Right lobe of liver (tissue), 6 donors: ENCODE data around the gene ADISSP. TPM values are rescaled to one million over a fixed set of nuclear protein-coding genes. Genes with fewer than 3 reads are reported as not detected.

ENCODE experiments used
- ATAC-seq, 4 donors: fragments of 200-7000 bp; cut with Tn5 transposase; one replicate each; pipeline ENCODE4 v1.9.1; 2020; ENCODE audit warnings: mild to moderate bottlenecking in 4 of 4, moderate library complexity in 4 of 4
- DNase-seq, 3 donors: peaks; one replicate each; pipeline ENCODE4 v3.0.0-alpha.2; 2020
- H3K27ac ChIP-seq, 3 donors: fragments of 200-600 bp; one replicate each; pipeline ENCODE4 v1.8.0; 2022
- H3K27me3 ChIP-seq, 2 donors: fragments of 200-600 bp; one replicate each; pipeline ENCODE4 v1.8.0; 2022
- H3K36me3 ChIP-seq, 4 donors: fragments of 200-600 bp; sonication (generic) in 1 of 4; one replicate each; pipeline versions ENCODE4 v1.5.1 to v1.8.0; 2017 to 2022; ENCODE audit warnings: control low read depth in 1 of 4
- H3K4me1 ChIP-seq, 4 donors: fragments of 200-600 bp; sonication (generic) in 1 of 4; one replicate each; pipeline versions ENCODE4 v1.5.1 to v1.8.0; 2017 to 2022; ENCODE audit warnings: control low read depth in 1 of 4
- H3K4me3 ChIP-seq, 3 donors: fragments of 200-600 bp; one replicate each; pipeline ENCODE4 v1.8.0; 2022
- H3K9me3 ChIP-seq, 4 donors: fragments of 200-600 bp; sonication (generic) in 1 of 4; one replicate each; pipeline versions ENCODE4 v1.5.1 to v1.8.0; 2017 to 2022; ENCODE audit warnings: control low read depth in 1 of 4
- POLR2A ChIP-seq: fragments of 450-650 bp; IDR thresholded peaks from one replicate; pipeline ENCODE4 v1.6.1; 2017; ENCODE audit warnings: antibody characterized with exemption, mild to moderate bottlenecking
- WGBS: methylation state at CpG from one replicate; pipeline ENCODE4 v1.1.6; 2018; ENCODE audit warnings: low coverage, low lambda C conversion rate; ENCODE audit not compliant: insufficient coverage; ENCODE audit errors: missing lambda C conversion rate; 5-methylcytosine and 5-hydroxymethylcytosine counted together
- intact Hi-C, 2 donors: fragments of 100-400 bp; cut with DNase I; formaldehyde crosslinking; loops; one replicate each; pipeline versions ENCODE4 v1.11.2 to v1.14.1; 2022
- total RNA-seq, 6 experiments: library from RNA; depleted of rRNA in 2 of 6; stranded (reverse); fragments of >200 nt in 2 of 6; fragmentation: NEBNext Ultra II Directional in 3 of 6; extraction: Animal tissue kit (Norgen Biotek cat#: 25700) in 3 of 6; gene quantifications; one replicate each; pipeline versions ENCODE4 v1.1.0 to v1.2.4, GENCODE V29; 2016 to 2023
- TF ChIP-seq, protein P1 (sequence below), 4 donors: fragments of 200-600 bp in 3 of 4; fragments of 450-650 bp in 1 of 4; IDR thresholded peaks; one replicate each; pipeline versions ENCODE4 v1.5.1 to v1.8.0; 2016 to 2022; ENCODE audit warnings: antibody characterized with exemption in 4 of 4, mild to moderate bottlenecking in 2 of 4
- donor health status: DM: no; HTN: yes; CAD: no.
- donor health status: DM: no; HTN: no; CAD: no.
- donor health status: DM: no; HTN: no; CAD: no.
- donor health status: DM: no; HTN: yes; CAD: no.
- donor health status: DM: no; HTN: yes; CAD: no.

Gene ADISSP
- total RNA-seq, 6 experiments from 2014 or later = 9.6 to 11.7 (median 9.9) TPM

DNA sequence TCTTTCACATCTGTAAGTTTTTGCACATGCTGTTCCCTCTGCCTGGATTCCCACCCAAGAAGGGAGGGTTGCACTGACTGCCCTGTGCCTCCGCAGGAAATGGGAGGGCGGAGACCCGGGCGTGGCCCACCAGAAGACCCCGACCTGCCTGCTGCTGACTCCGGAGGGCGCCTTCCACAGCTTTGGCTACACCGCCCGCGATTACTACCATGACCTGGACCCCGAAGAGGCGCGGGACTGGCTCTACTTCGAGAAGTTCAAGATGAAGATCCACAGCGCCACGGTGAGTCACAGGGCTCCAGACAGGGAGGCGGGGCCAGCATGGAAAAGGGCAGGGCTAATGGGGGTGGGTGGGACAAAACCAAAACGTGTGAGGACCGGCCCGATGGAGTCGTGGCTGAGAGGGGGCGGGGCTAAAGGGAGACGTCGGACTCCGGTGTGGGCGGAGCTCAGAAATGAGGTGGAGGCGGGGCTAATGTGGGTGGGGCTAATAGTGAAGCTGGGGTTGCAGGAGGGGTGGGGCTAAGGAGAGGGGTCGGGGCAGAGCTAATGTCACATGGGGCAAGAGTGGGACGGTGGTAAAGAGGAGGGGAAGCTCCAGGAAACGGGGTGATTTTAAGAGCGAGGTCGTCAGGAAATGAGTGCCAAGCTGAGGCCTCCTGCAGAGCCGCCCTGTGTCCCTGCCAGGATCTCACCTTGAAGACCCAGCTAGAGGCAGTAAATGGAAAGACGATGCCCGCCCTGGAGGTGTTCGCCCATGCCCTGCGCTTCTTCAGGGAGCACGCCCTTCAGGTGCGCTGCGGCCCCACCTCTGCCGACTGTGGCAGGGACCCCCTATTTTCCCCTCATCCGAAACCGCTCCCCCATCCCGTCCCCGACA, 22.5 kb downstream of the ADISSP start:
- DNase-seq = peak; percentile 56 to 74 (median 71)
- intact Hi-C loops = no loop called here
- no peaks in the 10 kb centered on the region for H3K36me3 ChIP-seq
- no peaks in the 10 kb centered on the region for H3K9me3 ChIP-seq
- no peak for TF ChIP-seq POLR2A
- TF ChIP-seq, protein P1, sequence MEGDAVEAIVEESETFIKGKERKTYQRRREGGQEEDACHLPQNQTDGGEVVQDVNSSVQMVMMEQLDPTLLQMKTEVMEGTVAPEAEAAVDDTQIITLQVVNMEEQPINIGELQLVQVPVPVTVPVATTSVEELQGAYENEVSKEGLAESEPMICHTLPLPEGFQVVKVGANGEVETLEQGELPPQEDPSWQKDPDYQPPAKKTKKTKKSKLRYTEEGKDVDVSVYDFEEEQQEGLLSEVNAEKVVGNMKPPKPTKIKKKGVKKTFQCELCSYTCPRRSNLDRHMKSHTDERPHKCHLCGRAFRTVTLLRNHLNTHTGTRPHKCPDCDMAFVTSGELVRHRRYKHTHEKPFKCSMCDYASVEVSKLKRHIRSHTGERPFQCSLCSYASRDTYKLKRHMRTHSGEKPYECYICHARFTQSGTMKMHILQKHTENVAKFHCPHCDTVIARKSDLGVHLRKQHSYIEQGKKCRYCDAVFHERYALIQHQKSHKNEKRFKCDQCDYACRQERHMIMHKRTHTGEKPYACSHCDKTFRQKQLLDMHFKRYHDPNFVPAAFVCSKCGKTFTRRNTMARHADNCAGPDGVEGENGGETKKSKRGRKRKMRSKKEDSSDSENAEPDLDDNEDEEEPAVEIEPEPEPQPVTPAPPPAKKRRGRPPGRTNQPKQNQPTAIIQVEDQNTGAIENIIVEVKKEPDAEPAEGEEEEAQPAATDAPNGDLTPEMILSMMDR (IDR thresholded peaks at IDR 0.05) = no peak
- no peak overlapping the region for H3K27ac ChIP-seq
- no peaks in the 10 kb centered on the region for H3K27me3 ChIP-seq
- H3K4me1 ChIP-seq = peaks cover 0 to 5% (median 0%) of the 10 kb centered on the region in 4 donors
- H3K4me3 ChIP-seq = no peak overlapping the region
- 18% methylated on average over 31 of the region's 45 CpGs for WGBS
- ATAC-seq = peak; percentile 67 to 75 (median 74)

DNA sequence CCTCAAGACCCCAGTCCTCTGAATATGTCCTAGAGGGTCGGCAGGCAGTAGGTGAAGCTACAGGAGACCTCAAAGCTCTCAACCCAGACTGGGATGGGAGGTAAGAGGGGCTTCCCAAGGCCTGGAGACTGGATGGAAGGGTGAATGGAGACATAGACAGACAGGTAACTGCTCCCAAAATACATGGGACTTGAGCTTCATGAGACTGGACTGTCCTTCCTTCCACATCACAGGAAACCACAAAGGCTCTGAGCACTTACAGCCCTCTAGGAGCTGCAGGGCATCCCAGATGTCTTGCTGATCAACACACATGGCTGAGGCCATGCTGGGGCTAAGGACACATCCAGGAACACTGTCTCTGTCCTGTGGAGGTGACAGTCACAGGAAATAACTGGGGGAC, 23.5 kb downstream of the ADISSP start:
- TF ChIP-seq, protein P1 (IDR thresholded peaks at IDR 0.05) = no peak
- no peak for TF ChIP-seq POLR2A
- no peak for DNase-seq
- Histone ChIP-seq H3K4me3 (no peak overlapping the region), H3K9me3 (no peaks in the 10 kb centered on the region), H3K27me3 (no peaks in the 10 kb centered on the region), H3K27ac (no peak overlapping the region), H3K36me3 (no peaks in the 10 kb centered on the region), H3K4me1 (peaks cover 0 to 8% (median 1%) of the 10 kb centered on the region in 4 donors)
- WGBS = no CpG with 5 or more reads among the region's 1 CpG
- intact Hi-C loops = no loop called here
- ATAC-seq = no peak

DNA sequence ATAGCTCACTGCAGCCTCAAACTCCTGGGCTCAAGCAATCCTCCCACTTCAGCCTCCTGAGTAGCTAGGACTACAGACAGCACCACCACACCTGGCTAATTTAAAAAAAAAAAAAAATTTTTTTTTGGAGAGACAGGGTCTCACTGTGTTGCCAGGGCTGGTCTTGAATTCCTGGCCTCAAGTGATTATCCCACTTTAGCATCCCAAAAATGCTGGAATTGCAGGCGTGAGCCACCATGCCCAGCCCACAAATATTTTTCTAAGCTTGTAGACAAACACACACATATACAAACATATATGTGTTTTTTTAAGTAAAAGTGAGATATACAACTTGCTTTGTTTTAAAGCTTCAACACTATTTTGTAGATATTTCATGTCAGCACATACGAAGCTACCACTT, 24.3 kb downstream of the ADISSP start:
- Histone ChIP-seq H3K27ac (no peak overlapping the region), H3K4me1 (peaks cover 0 to 16% (median 5%) of the 10 kb centered on the region in 4 donors), H3K9me3 (no peaks in the 10 kb centered on the region), H3K27me3 (no peaks in the 10 kb centered on the region), H3K4me3 (no peak overlapping the region), H3K36me3 (no peaks in the 10 kb centered on the region)
- TF ChIP-seq, protein P1 (IDR thresholded peaks at IDR 0.05) = no peak
- no peak for TF ChIP-seq POLR2A
- ATAC-seq (no peak), DNase-seq (no peak)
- WGBS = 97% methylated on average over 2 of the region's 2 CpGs
- intact Hi-C loops = no loop called here

DNA sequence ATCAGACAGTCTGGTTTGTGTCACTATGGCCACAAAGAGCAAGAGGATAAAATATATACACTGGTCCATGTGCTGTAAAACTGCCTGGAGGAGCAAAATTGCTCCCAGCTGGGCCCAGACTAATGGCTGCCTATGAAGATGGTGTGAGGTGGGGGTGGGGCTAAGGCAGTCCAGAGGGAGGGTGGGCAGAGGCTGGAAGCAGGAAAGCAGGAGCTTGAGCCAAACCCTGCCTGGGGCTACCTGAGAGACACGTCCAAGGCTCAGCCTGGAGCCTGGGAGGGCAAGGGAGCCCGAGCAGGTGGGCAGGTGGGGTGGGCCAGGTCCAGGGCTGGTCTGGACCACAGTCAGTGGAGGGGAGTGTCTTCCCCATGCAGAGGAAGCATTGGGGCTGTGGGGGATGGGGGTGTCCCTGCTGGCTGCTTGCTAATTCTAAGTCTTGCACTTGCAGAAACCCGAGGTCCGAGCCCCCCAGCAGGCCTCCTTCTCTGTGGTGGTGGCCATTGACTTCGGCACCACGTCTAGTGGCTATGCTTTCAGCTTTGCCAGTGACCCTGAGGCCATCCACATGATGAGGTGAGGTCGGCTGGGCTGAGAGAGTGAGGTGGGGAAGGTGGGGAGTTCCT, 25.6 kb downstream of the ADISSP start:
- Histone ChIP-seq H3K4me1 (peaks cover 0 to 28% (median 6%) of the 10 kb centered on the region in 4 donors), H3K4me3 (no peak overlapping the region), H3K27me3 (no peaks in the 10 kb centered on the region), H3K36me3 (no peaks in the 10 kb centered on the region), H3K9me3 (no peaks in the 10 kb centered on the region), H3K27ac (no peak overlapping the region)
- intact Hi-C loops = no loop called here
- ATAC-seq (no peak), DNase-seq (no peak)
- WGBS = no CpG with 5 or more reads among the region's 7 CpGs
- TF ChIP-seq POLR2A = no peak
- TF ChIP-seq, protein P1 (IDR thresholded peaks at IDR 0.05) = no peak
